K562 (cell line): Measurements from ENCODE around the gene ERF. TPM values are rescaled to one million over a fixed set of nuclear protein-coding genes. Genes with fewer than 3 reads are reported as not detected.
A peak's percentile ranks its signal among the peaks of the same experiment; 100 is the strongest.

Source experiments
- CREM ChIP-seq: IDR thresholded peaks from 2 replicates; pipeline ENCODE4 v1.6.1; 2014; ENCODE audit warnings: antibody characterized with exemption, low read depth
- ELF1 ChIP-seq: fragments of 200-800 bp; sonication (Bioruptor generic); IDR thresholded peaks from 2 replicates; pipeline ENCODE4 v1.6.1; 2016; ENCODE audit warnings: missing genetic modification characterization, missing compliant biosample characterization
- GABPA ChIP-seq: fragments of 200-800 bp; sonication (Bioruptor generic); conservative IDR thresholded peaks from 2 replicates; pipeline ENCODE4 v1.6.1; 2016; ENCODE audit warnings: low read depth, missing genetic modification characterization, missing compliant biosample characterization
- HEY1 ChIP-seq: fragments of 250-450 bp; sonication (Bioruptor Pico); IDR thresholded peaks from 2 replicates; pipeline ENCODE4 v1.5.0; 2020; ENCODE audit warnings: mild to moderate bottlenecking, moderate library complexity, borderline replicate concordance
- L3MBTL2 ChIP-seq: fragments of 450-650 bp; IDR thresholded peaks from 2 replicates; pipeline ENCODE4 v1.6.1; 2016; ENCODE audit warnings: mild to moderate bottlenecking, moderate library complexity
- POLR2B ChIP-seq: fragments of 450-650 bp; IDR thresholded peaks from 2 replicates; pipeline ENCODE4 v1.6.1; 2018; ENCODE audit warnings: low read depth; ENCODE audit not compliant: partially characterized antibody
- POLR2H ChIP-seq: IDR thresholded peaks from 2 replicates; pipeline ENCODE4 v1.6.1; 2016; ENCODE audit warnings: missing genetic modification characterization, low read depth, mild to moderate bottlenecking, control low read depth, missing compliant biosample characterization, moderate library complexity
- SP1 ChIP-seq: sonication (generic); formaldehyde crosslinking; IDR thresholded peaks from 2 replicates; pipeline ENCODE4 v1.8.1; 2022; ENCODE audit warnings: mild to moderate bottlenecking, missing genetic modification reagents
- ZFX ChIP-seq: sonication (generic); formaldehyde crosslinking; IDR thresholded peaks from 2 replicates; pipeline ENCODE4 v1.8.0; 2022; ENCODE audit warnings: mild to moderate bottlenecking, missing genetic modification reagents, moderate library complexity
- ZNF165 ChIP-seq: fragments of 250-450 bp; sonication (Bioruptor Pico); IDR thresholded peaks from 2 replicates; pipeline ENCODE4 v1.4.0; 2020; ENCODE audit warnings: borderline replicate concordance
- polyA plus RNA-seq, 8 experiments: library from polyadenylated mRNA; depleted of rRNA in 4 of 8; stranded (reverse) in 5 of 8; unstranded in 3 of 8; fragments of >200 nt; fragmentation: Nextera tagmentation in 2 of 8; fragmentation: Illumina TruSeq in 1 of 8; extraction: Ambion mirVana in 2 of 8; extraction: Trizol in 1 of 8; gene quantifications; 2 replicates each; pipeline versions ENCODE4 v1.2.1 to v1.2.3, GENCODE V29; 2011 to 2014; ENCODE audit warnings: inconsistent platforms in 1 of 8, missing spikeins in 1 of 8
- total RNA-seq, 7 experiments: library from RNA; depleted of rRNA in 6 of 7; stranded (reverse); fragments of >200 nt in 6 of 7; fragmentation: Illumina TruSeq in 2 of 7; extraction: Trizol in 2 of 7; gene quantifications; 2 replicates each; pipeline versions ENCODE4 v1.2.1 to v1.2.3, GENCODE V29; 2011 to 2021; ENCODE audit warnings: low replicate concordance in 1 of 7
- TF ChIP-seq, protein P1 (sequence below): fragments of 450-650 bp; IDR thresholded peaks from 2 replicates; pipeline ENCODE4 v1.6.1; 2016; ENCODE audit warnings: mild to moderate bottlenecking, moderate library complexity
- TF ChIP-seq, protein P2 (sequence below), 3 experiments: IDR thresholded peaks in 2 of 3; conservative IDR thresholded peaks in 1 of 3; 2 replicates each; pipeline ENCODE4 v1.5.1; 2011 to 2012; ENCODE audit warnings: low read length in 3 of 3, mild to moderate bottlenecking in 3 of 3, control low read depth in 2 of 3, improper control_type of control experiment in 1 of 3, inconsistent platforms in 1 of 3, low read depth in 1 of 3, mixed read lengths in 1 of 3, moderate library complexity in 1 of 3; ENCODE audit not compliant: insufficient read depth in 2 of 3

The ERF gene
- total and polyA plus RNA-seq, 9 of the 15 experiments (the other 6 are each of a cell fraction or from before 2014, with no cell fraction given) = 0.03 to 75.4 (median 27.0) TPM

DNA sequence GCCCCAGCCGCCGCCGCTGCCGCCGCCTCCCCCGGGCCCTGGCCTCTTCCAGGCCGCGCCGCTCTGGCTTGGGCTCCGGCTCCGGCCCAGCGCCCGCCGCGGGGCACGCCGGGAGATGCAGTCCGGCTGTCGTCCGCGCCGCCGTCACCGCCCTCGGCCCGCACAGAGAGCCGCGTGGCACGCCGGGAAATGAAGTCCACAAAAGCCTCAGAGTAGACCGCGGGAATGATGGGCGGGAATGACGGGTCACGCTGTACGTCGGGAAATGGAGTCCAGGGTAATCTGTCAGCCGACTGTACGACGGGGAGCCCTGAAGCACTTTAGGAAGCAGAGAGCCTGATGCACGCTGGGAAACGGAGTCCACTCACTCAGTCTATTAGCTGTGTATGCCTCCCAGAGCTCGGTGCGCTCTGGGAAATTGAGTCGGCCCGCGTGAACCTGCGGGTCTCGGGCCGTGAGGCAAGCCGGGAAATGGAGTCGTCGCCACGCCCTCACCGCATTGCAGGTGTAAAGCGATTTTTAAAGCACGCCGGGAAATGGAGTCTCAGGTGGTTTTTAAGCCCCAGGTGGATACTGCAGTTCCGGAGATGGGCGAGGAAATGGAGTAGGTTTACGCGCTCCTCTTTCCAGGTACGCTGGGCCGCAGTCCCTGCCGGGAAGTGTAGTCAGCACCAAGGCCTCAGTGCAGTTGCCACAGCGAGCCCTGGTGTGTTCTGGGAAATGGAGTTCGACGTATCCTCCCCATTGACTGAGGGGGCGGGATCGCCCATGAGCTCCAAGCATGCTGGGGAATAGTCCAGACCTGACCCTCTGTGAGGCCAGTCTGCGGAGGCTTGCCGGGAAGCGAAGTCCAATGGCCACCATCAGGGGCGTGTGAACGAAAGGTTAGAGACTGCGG lies 12.2 kb downstream of the ERF start, which contains the start of gene GSK3A (continued):
- TF ChIP-seq, protein P1, sequence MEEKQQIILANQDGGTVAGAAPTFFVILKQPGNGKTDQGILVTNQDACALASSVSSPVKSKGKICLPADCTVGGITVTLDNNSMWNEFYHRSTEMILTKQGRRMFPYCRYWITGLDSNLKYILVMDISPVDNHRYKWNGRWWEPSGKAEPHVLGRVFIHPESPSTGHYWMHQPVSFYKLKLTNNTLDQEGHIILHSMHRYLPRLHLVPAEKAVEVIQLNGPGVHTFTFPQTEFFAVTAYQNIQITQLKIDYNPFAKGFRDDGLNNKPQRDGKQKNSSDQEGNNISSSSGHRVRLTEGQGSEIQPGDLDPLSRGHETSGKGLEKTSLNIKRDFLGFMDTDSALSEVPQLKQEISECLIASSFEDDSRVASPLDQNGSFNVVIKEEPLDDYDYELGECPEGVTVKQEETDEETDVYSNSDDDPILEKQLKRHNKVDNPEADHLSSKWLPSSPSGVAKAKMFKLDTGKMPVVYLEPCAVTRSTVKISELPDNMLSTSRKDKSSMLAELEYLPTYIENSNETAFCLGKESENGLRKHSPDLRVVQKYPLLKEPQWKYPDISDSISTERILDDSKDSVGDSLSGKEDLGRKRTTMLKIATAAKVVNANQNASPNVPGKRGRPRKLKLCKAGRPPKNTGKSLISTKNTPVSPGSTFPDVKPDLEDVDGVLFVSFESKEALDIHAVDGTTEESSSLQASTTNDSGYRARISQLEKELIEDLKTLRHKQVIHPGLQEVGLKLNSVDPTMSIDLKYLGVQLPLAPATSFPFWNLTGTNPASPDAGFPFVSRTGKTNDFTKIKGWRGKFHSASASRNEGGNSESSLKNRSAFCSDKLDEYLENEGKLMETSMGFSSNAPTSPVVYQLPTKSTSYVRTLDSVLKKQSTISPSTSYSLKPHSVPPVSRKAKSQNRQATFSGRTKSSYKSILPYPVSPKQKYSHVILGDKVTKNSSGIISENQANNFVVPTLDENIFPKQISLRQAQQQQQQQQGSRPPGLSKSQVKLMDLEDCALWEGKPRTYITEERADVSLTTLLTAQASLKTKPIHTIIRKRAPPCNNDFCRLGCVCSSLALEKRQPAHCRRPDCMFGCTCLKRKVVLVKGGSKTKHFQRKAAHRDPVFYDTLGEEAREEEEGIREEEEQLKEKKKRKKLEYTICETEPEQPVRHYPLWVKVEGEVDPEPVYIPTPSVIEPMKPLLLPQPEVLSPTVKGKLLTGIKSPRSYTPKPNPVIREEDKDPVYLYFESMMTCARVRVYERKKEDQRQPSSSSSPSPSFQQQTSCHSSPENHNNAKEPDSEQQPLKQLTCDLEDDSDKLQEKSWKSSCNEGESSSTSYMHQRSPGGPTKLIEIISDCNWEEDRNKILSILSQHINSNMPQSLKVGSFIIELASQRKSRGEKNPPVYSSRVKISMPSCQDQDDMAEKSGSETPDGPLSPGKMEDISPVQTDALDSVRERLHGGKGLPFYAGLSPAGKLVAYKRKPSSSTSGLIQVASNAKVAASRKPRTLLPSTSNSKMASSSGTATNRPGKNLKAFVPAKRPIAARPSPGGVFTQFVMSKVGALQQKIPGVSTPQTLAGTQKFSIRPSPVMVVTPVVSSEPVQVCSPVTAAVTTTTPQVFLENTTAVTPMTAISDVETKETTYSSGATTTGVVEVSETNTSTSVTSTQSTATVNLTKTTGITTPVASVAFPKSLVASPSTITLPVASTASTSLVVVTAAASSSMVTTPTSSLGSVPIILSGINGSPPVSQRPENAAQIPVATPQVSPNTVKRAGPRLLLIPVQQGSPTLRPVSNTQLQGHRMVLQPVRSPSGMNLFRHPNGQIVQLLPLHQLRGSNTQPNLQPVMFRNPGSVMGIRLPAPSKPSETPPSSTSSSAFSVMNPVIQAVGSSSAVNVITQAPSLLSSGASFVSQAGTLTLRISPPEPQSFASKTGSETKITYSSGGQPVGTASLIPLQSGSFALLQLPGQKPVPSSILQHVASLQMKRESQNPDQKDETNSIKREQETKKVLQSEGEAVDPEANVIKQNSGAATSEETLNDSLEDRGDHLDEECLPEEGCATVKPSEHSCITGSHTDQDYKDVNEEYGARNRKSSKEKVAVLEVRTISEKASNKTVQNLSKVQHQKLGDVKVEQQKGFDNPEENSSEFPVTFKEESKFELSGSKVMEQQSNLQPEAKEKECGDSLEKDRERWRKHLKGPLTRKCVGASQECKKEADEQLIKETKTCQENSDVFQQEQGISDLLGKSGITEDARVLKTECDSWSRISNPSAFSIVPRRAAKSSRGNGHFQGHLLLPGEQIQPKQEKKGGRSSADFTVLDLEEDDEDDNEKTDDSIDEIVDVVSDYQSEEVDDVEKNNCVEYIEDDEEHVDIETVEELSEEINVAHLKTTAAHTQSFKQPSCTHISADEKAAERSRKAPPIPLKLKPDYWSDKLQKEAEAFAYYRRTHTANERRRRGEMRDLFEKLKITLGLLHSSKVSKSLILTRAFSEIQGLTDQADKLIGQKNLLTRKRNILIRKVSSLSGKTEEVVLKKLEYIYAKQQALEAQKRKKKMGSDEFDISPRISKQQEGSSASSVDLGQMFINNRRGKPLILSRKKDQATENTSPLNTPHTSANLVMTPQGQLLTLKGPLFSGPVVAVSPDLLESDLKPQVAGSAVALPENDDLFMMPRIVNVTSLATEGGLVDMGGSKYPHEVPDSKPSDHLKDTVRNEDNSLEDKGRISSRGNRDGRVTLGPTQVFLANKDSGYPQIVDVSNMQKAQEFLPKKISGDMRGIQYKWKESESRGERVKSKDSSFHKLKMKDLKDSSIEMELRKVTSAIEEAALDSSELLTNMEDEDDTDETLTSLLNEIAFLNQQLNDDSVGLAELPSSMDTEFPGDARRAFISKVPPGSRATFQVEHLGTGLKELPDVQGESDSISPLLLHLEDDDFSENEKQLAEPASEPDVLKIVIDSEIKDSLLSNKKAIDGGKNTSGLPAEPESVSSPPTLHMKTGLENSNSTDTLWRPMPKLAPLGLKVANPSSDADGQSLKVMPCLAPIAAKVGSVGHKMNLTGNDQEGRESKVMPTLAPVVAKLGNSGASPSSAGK = no peak
- peak; percentile 80 for TF ChIP-seq GABPA (tag)
- TF ChIP-seq, protein P2, sequence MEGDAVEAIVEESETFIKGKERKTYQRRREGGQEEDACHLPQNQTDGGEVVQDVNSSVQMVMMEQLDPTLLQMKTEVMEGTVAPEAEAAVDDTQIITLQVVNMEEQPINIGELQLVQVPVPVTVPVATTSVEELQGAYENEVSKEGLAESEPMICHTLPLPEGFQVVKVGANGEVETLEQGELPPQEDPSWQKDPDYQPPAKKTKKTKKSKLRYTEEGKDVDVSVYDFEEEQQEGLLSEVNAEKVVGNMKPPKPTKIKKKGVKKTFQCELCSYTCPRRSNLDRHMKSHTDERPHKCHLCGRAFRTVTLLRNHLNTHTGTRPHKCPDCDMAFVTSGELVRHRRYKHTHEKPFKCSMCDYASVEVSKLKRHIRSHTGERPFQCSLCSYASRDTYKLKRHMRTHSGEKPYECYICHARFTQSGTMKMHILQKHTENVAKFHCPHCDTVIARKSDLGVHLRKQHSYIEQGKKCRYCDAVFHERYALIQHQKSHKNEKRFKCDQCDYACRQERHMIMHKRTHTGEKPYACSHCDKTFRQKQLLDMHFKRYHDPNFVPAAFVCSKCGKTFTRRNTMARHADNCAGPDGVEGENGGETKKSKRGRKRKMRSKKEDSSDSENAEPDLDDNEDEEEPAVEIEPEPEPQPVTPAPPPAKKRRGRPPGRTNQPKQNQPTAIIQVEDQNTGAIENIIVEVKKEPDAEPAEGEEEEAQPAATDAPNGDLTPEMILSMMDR (IDR thresholded peaks at IDR 0.05 in 2 of 3, conservative IDR thresholded peaks at IDR 0.05 in 1 of 3; ENCODE audit: insufficient read depth in 2 of 3, low read depth in 1 of 3, low read length in 3 of 3) = peak; percentile 1 to 31 (median 22); a peak in 2 of 6 replicates
- peak; percentile 70 for TF ChIP-seq L3MBTL2
- TF ChIP-seq POLR2B = peak; percentile 90
- peak; percentile 95 for TF ChIP-seq POLR2H (tag)
- peak; percentile 94 for TF ChIP-seq ZFX
- peak; percentile 97 for TF ChIP-seq CREM
- no peak for TF ChIP-seq HEY1
- peak; percentile 97 for TF ChIP-seq SP1 (CRISPR knock-in tag)
- peak; percentile 91 for TF ChIP-seq ELF1
- no peak; the same call in 1 of the 2 replicates for TF ChIP-seq ZNF165 (CRISPR knock-in tag)
